GM19025 (cell line): Measurements from ENCODE around the gene ABCF1.
A peak's percentile ranks its signal among the peaks of the same experiment; 100 is the strongest.
"Not testable (repeated sequence)": the region's sequence is repeated elsewhere in the genome, so short reads cannot be mapped to it uniquely, and the experiment has no call there.

Experiments used
- ATAC-seq: cut with Tn5 transposase; IDR thresholded peaks from one replicate; pipeline ENCODE4 v1.9.1; 2021; ENCODE audit warnings: mild to moderate bottlenecking, low read depth, moderate library complexity; ENCODE audit not compliant: unreplicated experiment

ABCF1 gene

GRCh38 chr6:30571075-30571761 is at the start of gene ABCF1:
ABCF1 (plus strand) TSS chr6:30571442; CDS start chr6:30571488, 46 bp downstream.
- ATAC-seq: peak; percentile 89

DNA sequence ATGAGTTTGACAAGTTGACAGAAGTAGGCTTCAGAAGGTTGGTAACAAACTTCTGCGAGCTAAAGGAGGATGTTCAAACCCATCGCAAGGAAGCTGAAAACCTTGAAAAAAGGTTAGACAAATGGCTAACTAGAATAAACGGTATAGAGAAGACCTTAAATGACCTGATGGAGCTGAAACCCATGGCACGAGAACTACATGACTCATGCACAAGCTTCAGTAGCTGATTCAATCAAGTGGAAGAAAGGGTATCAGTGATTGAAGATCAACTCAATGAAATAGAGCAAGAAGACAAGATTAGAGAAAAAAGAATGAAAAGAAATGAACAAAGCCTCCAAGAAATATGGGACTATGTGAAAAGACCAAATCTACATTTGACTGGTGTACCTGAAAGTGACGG is 49.3 kb upstream of the ABCF1 start:
- ATAC-seq: not testable (repeated sequence)

GRCh38 chr6:30526444-30526843 is 44.8 kb upstream of the ABCF1 start:
- not testable (repeated sequence) for ATAC-seq

DNA sequence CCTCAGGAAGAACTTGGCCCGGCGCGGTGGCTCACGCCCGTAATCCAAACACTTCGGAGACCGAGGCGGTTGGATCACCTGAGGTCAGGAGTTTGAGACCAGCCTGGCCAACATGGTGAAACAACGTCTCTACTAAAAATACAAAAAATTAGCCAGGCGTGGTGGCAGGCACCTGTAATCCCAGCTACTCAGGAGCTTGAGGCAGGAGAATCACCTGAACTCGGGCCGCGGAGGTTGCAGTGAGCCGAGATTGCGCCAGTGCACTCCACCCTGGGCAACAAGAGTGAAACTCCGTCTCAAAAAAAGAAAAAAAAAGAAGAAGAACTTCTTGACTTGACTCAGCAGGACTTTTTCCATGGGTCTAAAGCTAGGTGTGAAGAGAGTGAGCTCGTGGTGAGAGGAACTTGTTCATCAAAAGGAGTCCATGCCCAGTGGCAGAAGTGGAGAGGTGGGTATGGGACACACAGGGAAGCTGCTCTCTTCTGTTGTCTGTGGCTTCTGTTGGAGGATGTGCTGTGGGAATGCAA is 41.8 kb upstream of the ABCF1 start:
- peak; percentile 48 for ATAC-seq

- ATAC-seq: no peak
Measured at GRCh38 chr6:30530014-30530413, 41.2 kb upstream of the ABCF1 start.

- no peak for ATAC-seq
Measured at GRCh38 chr6:30533460-30534294, 37.6 kb upstream of the ABCF1 start.

DNA sequence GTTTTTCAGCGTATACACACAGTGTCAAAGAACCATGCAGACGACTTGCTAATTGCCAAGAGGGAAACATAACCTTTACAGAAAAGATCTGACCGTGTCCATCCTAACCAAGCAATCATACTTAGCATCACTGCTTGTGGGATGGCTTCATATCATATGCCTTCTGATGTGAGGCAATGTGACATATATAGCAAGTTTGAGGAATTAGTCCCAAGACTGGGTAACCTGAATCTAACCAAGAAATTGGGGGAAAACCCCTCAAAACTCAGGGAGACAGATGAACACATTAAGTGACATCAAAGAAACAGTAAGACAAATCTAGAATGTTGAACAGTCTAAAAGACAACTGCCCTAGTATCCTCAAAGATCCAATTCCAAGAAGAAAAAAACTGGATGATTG is 33.3 kb upstream of the ABCF1 start:
- ATAC-seq: no peak

GRCh38 chr6:30541515-30542403 is 29.5 kb upstream of the ABCF1 start:
- ATAC-seq: no peak

- ATAC-seq: no peak
Measured at GRCh38 chr6:30542404-30542725, 28.9 kb upstream of the ABCF1 start.

GRCh38 chr6:30542915-30543314 is 28.3 kb upstream of the ABCF1 start:
- no peak for ATAC-seq

- ATAC-seq: no peak
Measured at GRCh38 chr6:30543821-30544220, 27.4 kb upstream of the ABCF1 start.

GRCh38 chr6:30544666-30545272 is 26.5 kb upstream of the ABCF1 start:
- no peak for ATAC-seq

GRCh38 chr6:30547454-30547853 is 23.8 kb upstream of the ABCF1 start:
- ATAC-seq: no peak

DNA sequence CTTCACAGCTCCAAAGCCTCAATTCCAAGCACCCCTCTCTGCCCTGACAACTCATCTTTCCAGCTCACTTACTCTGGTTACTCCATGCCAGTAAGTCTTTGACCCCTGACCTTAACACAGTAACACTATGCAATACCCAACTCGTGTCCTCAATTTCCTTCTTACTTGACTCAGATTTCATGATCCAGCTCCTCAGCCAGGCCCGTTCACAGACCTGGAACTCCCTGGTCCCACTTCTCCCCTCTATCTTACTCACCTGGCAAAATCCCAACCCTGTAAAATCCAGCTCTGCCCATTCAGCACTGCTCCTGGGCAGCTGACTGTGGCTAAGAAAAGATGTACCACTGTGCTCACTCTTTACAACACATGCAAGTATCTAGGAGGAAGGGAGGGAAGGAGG is 22.9 kb upstream of the ABCF1 start:
- no peak for ATAC-seq

DNA sequence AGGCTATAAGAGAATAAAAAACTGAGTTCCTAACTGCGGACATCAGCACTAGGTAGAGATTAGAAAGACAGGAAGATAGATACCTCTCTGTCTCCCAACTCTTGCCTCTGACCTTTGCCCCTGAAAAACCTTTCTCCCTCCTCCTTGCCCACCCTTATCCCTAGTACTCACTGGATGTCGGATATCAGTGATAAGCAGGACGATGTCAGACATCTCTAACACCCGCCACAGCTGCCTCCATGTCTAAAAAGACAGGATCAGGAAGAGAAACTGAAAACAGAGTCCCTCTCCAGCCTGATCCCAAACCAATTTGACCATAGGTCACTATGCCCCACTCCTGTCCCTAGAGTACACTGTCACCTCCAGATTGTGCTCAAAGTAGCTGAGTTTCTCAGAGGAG is 16.8 kb upstream of the ABCF1 start:
- ATAC-seq: no peak

DNA sequence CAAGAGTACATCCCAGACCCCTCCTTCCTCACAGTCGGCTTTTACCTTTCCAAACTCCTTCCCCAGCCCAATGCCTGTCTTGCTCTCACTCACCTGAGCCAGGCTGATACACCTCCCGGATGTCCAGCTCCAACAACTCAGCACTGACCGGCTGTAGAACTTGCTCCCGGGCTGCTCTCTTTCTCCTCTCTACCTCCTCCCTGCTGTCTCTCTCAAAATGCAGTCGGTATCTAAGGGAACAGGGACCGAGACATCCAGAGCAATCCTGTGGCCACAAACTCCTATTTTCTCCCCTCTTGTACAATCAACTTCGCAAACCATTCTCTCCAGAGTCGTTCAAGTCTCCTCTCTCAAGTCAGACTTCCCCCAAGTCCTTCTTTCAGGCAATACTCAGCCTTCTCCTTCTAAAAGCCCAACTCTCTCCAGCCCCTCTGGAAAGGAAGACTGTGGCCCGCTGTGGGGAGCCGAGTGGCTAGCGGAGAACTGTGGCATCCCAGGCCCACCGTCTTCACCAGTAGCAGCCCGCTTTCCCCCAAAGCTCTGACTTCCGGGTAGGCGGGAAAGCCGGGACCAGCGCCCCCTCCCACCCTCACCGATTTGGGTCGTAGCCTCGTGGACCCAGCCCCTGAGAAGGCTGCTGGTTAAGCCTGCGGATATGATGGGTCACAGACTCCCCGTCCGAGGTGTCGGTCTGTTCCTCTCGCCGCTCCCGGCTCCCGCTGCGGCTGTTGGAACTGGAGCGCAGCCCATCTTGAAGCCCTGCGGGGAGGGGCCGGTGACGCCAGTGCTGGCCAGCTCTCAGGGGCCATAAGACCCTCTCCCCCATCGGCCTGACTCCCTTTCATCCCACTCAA is 16.1 kb upstream of the ABCF1 start:
- ATAC-seq: no peak

GRCh38 chr6:30555816-30556065 is 15.5 kb upstream of the ABCF1 start:
- no peak for ATAC-seq

- ATAC-seq: peak; percentile 76
Measured at GRCh38 chr6:30556066-30556905, 15.0 kb upstream of the ABCF1 start, which contains the start of gene GNL1. GNL1 (minus strand) TSS chr6:30556489; CDS start chr6:30556203, 286 bp downstream.
